BE2C (cell line): ENCODE measurements around the gene PPM1D.

Experiments used
- DNase-seq: peaks from one replicate; pipeline ENCODE4 v3.0.0-alpha.2; 2020
- H3K27me3 ChIP-seq: fragments of 250-450 bp; sonication (Bioruptor Pico); 2 replicates; pipeline ENCODE4 v1.5.1; 2020; ENCODE audit warnings: mild to moderate bottlenecking
- H3K36me3 ChIP-seq: fragments of 250-450 bp; sonication (Bioruptor Pico); 2 replicates; pipeline ENCODE4 v1.5.1; 2020; ENCODE audit warnings: mild to moderate bottlenecking
- H3K4me1 ChIP-seq: fragments of 250-450 bp; sonication (Bioruptor Pico); 2 replicates; pipeline ENCODE4 v1.5.1; 2020
- H3K4me3 ChIP-seq: 2 replicates; pipeline ENCODE4 v1.5.1; 2011; ENCODE audit warnings: low read depth, low read length
- H3K9me3 ChIP-seq: fragments of 250-450 bp; sonication (Bioruptor Pico); 2 replicates; pipeline ENCODE4 v1.5.1; 2020
- TF ChIP-seq, protein P1 (sequence below): IDR thresholded peaks from 2 replicates; pipeline ENCODE4 v1.5.1; 2012; ENCODE audit warnings: mild to moderate bottlenecking, low read depth, low read length

PPM1D gene

DNA sequence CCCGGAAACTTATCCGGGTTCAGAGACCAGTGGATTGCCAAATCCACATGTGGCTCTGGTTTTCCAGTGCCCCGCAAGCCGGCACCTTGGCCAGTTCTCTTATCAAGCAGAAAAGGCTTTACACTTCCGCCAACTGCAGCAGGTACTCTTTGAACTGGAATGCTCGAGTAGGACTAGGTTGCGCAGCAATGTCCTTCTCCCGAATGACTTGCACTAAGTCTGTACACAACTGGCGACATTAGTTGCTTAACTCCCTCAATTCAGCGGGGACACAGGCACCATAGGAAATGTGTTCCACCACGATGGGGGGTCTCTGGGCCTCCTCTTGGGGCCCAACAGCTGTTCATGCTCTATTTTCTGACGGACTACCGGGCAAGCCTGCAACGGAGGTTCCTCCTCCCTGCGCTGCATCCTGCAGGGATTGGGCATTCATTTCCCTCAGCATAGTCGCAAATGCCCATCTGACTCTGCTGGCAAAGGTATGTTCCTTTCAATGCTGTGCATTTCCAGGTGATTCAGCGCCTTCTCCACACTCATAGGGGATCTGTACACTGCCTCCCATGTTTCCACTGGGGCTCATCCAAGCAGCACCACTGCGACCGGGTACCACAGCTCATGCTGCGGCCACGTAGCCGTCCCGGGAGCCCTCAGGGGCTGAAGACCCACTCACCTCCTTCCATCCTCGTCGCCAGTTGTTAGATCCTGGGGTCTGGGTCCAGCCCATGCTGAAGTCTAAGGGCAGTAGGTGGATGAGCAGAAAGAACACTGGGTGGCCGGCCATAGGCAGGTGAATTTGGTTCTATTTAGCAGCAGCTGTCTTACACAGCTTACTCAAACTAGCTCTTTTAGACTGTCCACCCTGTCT, 39.8 kb upstream of the PPM1D start:
- no peaks in the 10 kb centered on the region for H3K27me3 ChIP-seq
- no peaks in the 10 kb centered on the region for H3K4me1 ChIP-seq
- H3K4me3 ChIP-seq: no peak overlapping the region
- H3K9me3 ChIP-seq: no peaks in the 10 kb centered on the region
- no peaks in the 10 kb centered on the region for H3K36me3 ChIP-seq
- DNase-seq: no peak
- TF ChIP-seq, protein P1, sequence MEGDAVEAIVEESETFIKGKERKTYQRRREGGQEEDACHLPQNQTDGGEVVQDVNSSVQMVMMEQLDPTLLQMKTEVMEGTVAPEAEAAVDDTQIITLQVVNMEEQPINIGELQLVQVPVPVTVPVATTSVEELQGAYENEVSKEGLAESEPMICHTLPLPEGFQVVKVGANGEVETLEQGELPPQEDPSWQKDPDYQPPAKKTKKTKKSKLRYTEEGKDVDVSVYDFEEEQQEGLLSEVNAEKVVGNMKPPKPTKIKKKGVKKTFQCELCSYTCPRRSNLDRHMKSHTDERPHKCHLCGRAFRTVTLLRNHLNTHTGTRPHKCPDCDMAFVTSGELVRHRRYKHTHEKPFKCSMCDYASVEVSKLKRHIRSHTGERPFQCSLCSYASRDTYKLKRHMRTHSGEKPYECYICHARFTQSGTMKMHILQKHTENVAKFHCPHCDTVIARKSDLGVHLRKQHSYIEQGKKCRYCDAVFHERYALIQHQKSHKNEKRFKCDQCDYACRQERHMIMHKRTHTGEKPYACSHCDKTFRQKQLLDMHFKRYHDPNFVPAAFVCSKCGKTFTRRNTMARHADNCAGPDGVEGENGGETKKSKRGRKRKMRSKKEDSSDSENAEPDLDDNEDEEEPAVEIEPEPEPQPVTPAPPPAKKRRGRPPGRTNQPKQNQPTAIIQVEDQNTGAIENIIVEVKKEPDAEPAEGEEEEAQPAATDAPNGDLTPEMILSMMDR: no peak

DNA sequence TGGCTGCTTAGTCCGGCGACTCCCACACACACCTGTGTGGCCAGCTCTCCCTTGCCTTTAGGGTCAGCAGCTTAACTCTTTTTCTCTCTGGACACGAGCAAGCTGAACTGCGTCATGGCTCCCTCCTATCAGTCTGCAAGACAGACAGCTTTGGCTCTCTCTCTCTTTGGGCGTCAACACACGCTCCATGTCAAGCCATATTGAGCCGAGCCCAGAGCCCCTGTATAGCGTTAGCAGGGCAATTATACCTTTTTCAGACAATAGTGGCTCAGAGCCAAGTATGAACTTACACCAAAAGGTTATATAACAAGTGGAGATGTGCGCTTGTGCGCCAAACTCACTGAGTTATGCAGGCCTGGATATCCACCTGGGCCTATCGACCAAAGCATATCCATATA, 39.1 kb upstream of the PPM1D start:
- Histone ChIP-seq H3K4me3 (no peak overlapping the region), H3K36me3 (no peaks in the 10 kb centered on the region), H3K9me3 (no peaks in the 10 kb centered on the region), H3K4me1 (no peaks in the 10 kb centered on the region), H3K27me3 (no peaks in the 10 kb centered on the region)
- DNase-seq: no peak
- TF ChIP-seq, protein P1: no peak

DNA sequence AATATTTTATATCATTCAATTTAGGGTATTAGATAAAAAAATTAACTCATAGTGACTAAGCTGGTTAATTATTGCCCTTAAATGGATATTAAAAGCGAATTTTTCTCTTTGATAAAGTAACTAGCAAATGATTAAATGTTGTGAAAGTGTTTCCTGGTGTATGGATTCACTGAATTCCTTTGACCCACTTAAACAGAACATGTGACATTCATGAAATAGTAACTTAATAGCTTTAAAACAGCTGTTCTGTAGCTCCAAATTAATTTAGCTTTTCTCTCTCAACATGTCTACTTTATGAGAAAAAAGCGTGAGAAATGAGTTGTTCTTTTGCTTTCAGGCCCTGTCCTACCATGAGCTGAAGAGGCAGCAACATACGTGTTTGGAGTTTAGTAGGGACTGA, 37.6 kb upstream of the PPM1D start:
- TF ChIP-seq, protein P1: no peak
- DNase-seq: no peak
- H3K4me3 ChIP-seq: no peak overlapping the region
- H3K4me1 ChIP-seq: no peaks in the 10 kb centered on the region
- H3K27me3 ChIP-seq: no peaks in the 10 kb centered on the region
- H3K36me3 ChIP-seq: no peaks in the 10 kb centered on the region
- H3K9me3 ChIP-seq: no peaks in the 10 kb centered on the region

- H3K27me3 ChIP-seq: no peaks in the 10 kb centered on the region
- DNase-seq: no peak
- TF ChIP-seq, protein P1: no peak
- no peaks in the 10 kb centered on the region for H3K36me3 ChIP-seq
- H3K4me1 ChIP-seq: no peaks in the 10 kb centered on the region
- no peak overlapping the region for H3K4me3 ChIP-seq
- no peaks in the 10 kb centered on the region for H3K9me3 ChIP-seq
Measured at GRCh38 chr17:60563743-60564142, 36.2 kb upstream of the PPM1D start.

GRCh38 chr17:60565233-60565632, 34.8 kb upstream of the PPM1D start:
- H3K4me3 ChIP-seq: no peak overlapping the region
- H3K4me1 ChIP-seq: peaks cover 2% of the 10 kb centered on the region; the same call in 1 of the 2 replicates
- no peaks in the 10 kb centered on the region for H3K27me3 ChIP-seq
- no peaks in the 10 kb centered on the region for H3K9me3 ChIP-seq
- no peak for DNase-seq
- H3K36me3 ChIP-seq: no peaks in the 10 kb centered on the region
- TF ChIP-seq, protein P1: no peak
